HepG2 (cell line): ENCODE measurements around the gene GALNT15. TPM values are rescaled to one million over a fixed set of nuclear protein-coding genes. Genes with fewer than 3 reads are reported as not detected.
A peak's percentile ranks its signal among the peaks of the same experiment; 100 is the strongest.

Experiments
- DBP ChIP-seq: sonication (generic); formaldehyde crosslinking; IDR thresholded peaks from 2 replicates; pipeline ENCODE4 v1.4.0; 2020; ENCODE audit warnings: missing genetic modification reagents; ENCODE audit errors: not compliant biosample characterization
- DMTF1 ChIP-seq: sonication (generic); formaldehyde crosslinking; IDR thresholded peaks from 2 replicates; pipeline ENCODE4 v1.4.0; 2020; ENCODE audit warnings: mild to moderate bottlenecking, missing genetic modification reagents
- FOXO1 ChIP-seq: sonication (generic); formaldehyde crosslinking; IDR thresholded peaks from 2 replicates; pipeline ENCODE4 v1.4.0; 2020; ENCODE audit warnings: missing genetic modification reagents
- MAF1 ChIP-seq: sonication (generic); formaldehyde crosslinking; IDR thresholded peaks from 2 replicates; pipeline ENCODE4 v1.5.0; 2020; ENCODE audit warnings: missing genetic modification reagents, borderline replicate concordance
- RBAK ChIP-seq: sonication (generic); formaldehyde crosslinking; IDR thresholded peaks from 2 replicates; pipeline ENCODE4 v1.5.1; 2020; ENCODE audit warnings: mild to moderate bottlenecking, missing genetic modification reagents
- RBFOX2 ChIP-seq: fragments of 200-400 bp; formaldehyde crosslinking; IDR thresholded peaks from 2 replicates; pipeline ENCODE4 v1.6.1; 2017; ENCODE audit warnings: low read depth, mild to moderate bottlenecking, low read length
- RFX5 ChIP-seq: IDR thresholded peaks from 2 replicates; pipeline ENCODE4 v1.6.1; 2011; ENCODE audit warnings: low read depth, low read length, improper control_type of control experiment
- TBX3 ChIP-seq: fragments of 450-650 bp; IDR thresholded peaks from 2 replicates; pipeline ENCODE4 v1.6.1; 2017; ENCODE audit warnings: antibody characterized with exemption, mild to moderate bottlenecking, inconsistent platforms, borderline replicate concordance
- THRA ChIP-seq: sonication (generic); formaldehyde crosslinking; IDR thresholded peaks from 2 replicates; pipeline ENCODE4 v1.4.0; 2020; ENCODE audit warnings: missing genetic modification reagents, borderline replicate concordance
- TOE1 ChIP-seq: sonication (generic); formaldehyde crosslinking; IDR thresholded peaks from 2 replicates; pipeline ENCODE4 v1.4.0; 2020; ENCODE audit warnings: mild to moderate bottlenecking, missing genetic modification reagents
- TRIM24 ChIP-seq: sonication (generic); formaldehyde crosslinking; IDR thresholded peaks from 2 replicates; pipeline ENCODE4 v1.8.0; 2022; ENCODE audit warnings: mild to moderate bottlenecking, missing genetic modification reagents
- YEATS2 ChIP-seq: sonication (generic); formaldehyde crosslinking; IDR thresholded peaks from 2 replicates; pipeline ENCODE4 v1.4.0; 2020; ENCODE audit warnings: missing genetic modification reagents, borderline replicate concordance
- ZBTB20 ChIP-seq: sonication (generic); formaldehyde crosslinking; IDR thresholded peaks from 2 replicates; pipeline ENCODE4 v1.8.1; 2023; ENCODE audit warnings: missing genetic modification reagents, low read depth, mild to moderate bottlenecking, borderline replicate concordance
- ZFYVE20 ChIP-seq: sonication (generic); formaldehyde crosslinking; IDR thresholded peaks from 2 replicates; pipeline ENCODE4 v1.8.0; 2023; ENCODE audit warnings: low read depth, mild to moderate bottlenecking, moderate library complexity, missing genetic modification reagents, borderline replicate concordance
- ZNF362 ChIP-seq: sonication (generic); formaldehyde crosslinking; IDR thresholded peaks from 2 replicates; pipeline ENCODE4 v1.4.0; 2020; ENCODE audit warnings: missing genetic modification reagents, mild to moderate bottlenecking, borderline replicate concordance
- ZNF451 ChIP-seq: sonication (generic); formaldehyde crosslinking; IDR thresholded peaks from 2 replicates; pipeline ENCODE4 v1.5.0; 2020; ENCODE audit warnings: mild to moderate bottlenecking, missing genetic modification reagents
- ZNF501 ChIP-seq: sonication (generic); formaldehyde crosslinking; IDR thresholded peaks from 2 replicates; pipeline ENCODE4 v1.5.1; 2020; ENCODE audit warnings: mild to moderate bottlenecking, moderate library complexity, missing genetic modification reagents
- ZNF563 ChIP-seq: sonication (generic); formaldehyde crosslinking; IDR thresholded peaks from 2 replicates; pipeline ENCODE4 v1.8.0; 2022; ENCODE audit warnings: mild to moderate bottlenecking, moderate library complexity, missing genetic modification reagents
- ZNF737 ChIP-seq: sonication (generic); formaldehyde crosslinking; IDR thresholded peaks from 2 replicates; pipeline ENCODE4 v1.5.0; 2020; ENCODE audit warnings: missing genetic modification reagents, mild to moderate bottlenecking, borderline replicate concordance
- ZNF792 ChIP-seq: IDR thresholded peaks from 2 replicates; pipeline ENCODE4 v1.6.1; 2016
- ZNF883 ChIP-seq: sonication (generic); formaldehyde crosslinking; IDR thresholded peaks from 2 replicates; pipeline ENCODE4 v1.5.1; 2020; ENCODE audit warnings: mild to moderate bottlenecking, missing genetic modification reagents; ENCODE audit errors: not compliant biosample characterization
- ZZZ3 ChIP-seq: sonication (generic); formaldehyde crosslinking; IDR thresholded peaks from 2 replicates; pipeline ENCODE4 v1.4.0; 2020; ENCODE audit warnings: missing genetic modification reagents, mild to moderate bottlenecking, borderline replicate concordance
- polyA plus RNA-seq, 8 experiments: library from polyadenylated mRNA; depleted of rRNA in 3 of 8; stranded (reverse) in 7 of 8; unstranded in 1 of 8; fragments of >200 nt; fragmentation: Illumina TruSeq in 4 of 8; extraction: Trizol in 4 of 8; gene quantifications; 2 replicates each; pipeline versions ENCODE4 v1.2.1 to v1.2.3, GENCODE V29; 2011 to 2016; ENCODE audit warnings: low read depth in 4 of 8, missing spikeins in 1 of 8, mixed read lengths in 1 of 8; ENCODE audit not compliant: insufficient read depth in 1 of 8
- total RNA-seq, 5 experiments: library from RNA; depleted of rRNA; stranded (reverse); fragments of >200 nt; fragmentation: Illumina TruSeq; extraction: Trizol; gene quantifications; 2 replicates each; pipeline ENCODE4 v1.2.3, GENCODE V29; 2016; ENCODE audit warnings: low read depth in 1 of 5
- TF ChIP-seq, protein P1 (sequence below): sonication (generic); formaldehyde crosslinking; IDR thresholded peaks from 2 replicates; pipeline ENCODE4 v1.8.0; 2022; ENCODE audit warnings: mild to moderate bottlenecking, missing genetic modification reagents, moderate library complexity

GALNT15 gene
- total and polyA plus RNA-seq, 2 of the 13 experiments (the other 11 are each of a cell fraction or from before 2014, with no cell fraction given) = 0.02 to 0.04 TPM

DNA sequence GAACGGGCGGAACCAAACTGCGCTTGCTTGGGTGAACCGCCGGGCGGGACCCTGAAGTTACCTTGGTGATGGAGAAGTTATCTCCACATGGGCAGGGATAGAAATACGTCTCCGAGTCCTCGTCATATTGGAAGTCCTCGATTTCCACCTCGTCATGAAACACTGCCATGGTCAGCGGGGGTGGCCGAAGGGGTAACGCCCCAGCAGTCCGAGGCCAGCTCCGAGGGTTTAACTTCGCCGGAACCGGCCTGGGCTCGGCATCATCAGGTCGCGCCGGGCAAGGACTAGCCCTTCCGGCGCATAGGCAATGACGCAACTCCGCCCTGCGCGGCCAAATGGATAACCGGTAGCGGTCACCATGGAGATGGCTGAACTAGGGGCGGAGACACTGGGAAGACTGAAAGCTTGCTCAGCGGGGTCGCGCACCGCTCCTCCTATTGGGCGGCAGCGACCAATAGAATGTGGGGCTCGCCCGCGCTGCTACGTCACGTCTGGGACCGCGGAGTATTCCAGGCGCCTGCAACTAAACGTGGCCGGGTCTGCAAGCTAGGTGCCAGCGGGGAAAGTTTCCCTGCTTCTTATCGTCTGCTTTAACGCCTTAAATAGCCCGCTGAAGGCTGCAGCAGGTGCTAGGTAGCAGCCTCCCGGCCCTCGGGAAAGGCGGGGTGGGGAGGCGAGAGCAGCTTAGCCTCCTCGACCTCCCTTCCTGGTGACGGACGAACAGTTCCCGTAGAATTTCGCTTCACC lies 90.4 kb downstream of the GALNT15 start, which contains the start of the genes DPH3 and OXNAD1 (continued):
- TF ChIP-seq DBP (CRISPR knock-in tag) (no peak), ZNF563 (CRISPR knock-in tag) (peak; percentile 76; the same call in 1 of the 2 replicates), ZBTB20 (no peak), ZNF451 (CRISPR knock-in tag) (peak; percentile 52; the same call in 1 of the 2 replicates), FOXO1 (CRISPR knock-in tag) (no peak), TRIM24 (CRISPR knock-in tag) (no peak), RBAK (CRISPR knock-in tag) (no peak), TBX3 (no peak), ZNF883 (CRISPR knock-in tag) (no peak), RBFOX2 (peak; percentile 86), ZFYVE20 (no peak), ZNF362 (CRISPR knock-in tag) (peak; percentile 24; the same call in 1 of the 2 replicates), THRA (CRISPR knock-in tag) (no peak; the same call in 1 of the 2 replicates), DMTF1 (CRISPR knock-in tag) (no peak), RFX5 (peak; percentile 80), ZNF737 (no peak), ZZZ3 (no peak; the same call in 1 of the 2 replicates), TOE1 (CRISPR knock-in tag) (no peak), MAF1 (CRISPR knock-in tag) (no peak), YEATS2 (CRISPR knock-in tag) (peak; percentile 91), ZNF501 (CRISPR knock-in tag) (peak; percentile 89), ZNF792 (CRISPR knock-in tag) (peak; percentile 35)
- TF ChIP-seq, protein P1, sequence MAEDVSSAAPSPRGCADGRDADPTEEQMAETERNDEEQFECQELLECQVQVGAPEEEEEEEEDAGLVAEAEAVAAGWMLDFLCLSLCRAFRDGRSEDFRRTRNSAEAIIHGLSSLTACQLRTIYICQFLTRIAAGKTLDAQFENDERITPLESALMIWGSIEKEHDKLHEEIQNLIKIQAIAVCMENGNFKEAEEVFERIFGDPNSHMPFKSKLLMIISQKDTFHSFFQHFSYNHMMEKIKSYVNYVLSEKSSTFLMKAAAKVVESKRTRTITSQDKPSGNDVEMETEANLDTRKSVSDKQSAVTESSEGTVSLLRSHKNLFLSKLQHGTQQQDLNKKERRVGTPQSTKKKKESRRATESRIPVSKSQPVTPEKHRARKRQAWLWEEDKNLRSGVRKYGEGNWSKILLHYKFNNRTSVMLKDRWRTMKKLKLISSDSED = no peak
